ENCODE measurements around the gene LEFTY2. TPM values are rescaled to one million over a fixed set of nuclear protein-coding genes. Genes with fewer than 3 reads are reported as not detected.

Gene LEFTY2
- total and polyA plus RNA-seq, 2 of the 4 experiments (the other 2 are of a cell fraction): not detected

GRCh38 chr1:225911191-225912130, 29.6 kb downstream of the LEFTY2 start (continued):
- TF ChIP-seq RFX5 (IDR thresholded peaks at IDR 0.05; ENCODE audit: low read depth, low read length): no peak

- Histone ChIP-seq H3K4me3 (ENCODE audit: insufficient read depth, low read depth, low read length) (no peak overlapping the region), H3K4me2 (ENCODE audit: low read depth, low read length) (no peak overlapping the region), H2AK5ac (ENCODE audit: low read depth, low read length) (no peak overlapping the region), H3K9me1 (ENCODE audit: insufficient read depth, low read length) (no peaks in the 10 kb centered on the region), H3K79me1 (ENCODE audit: low read depth in 1 of 2, low read length in 2 of 2) (no peaks in the 10 kb centered on the region), H3K4me1 (ENCODE audit: control insufficient read depth, insufficient read depth, low read length) (peaks cover 1% of the 10 kb centered on the region; the same call in 1 of the 2 replicates), H3K4ac (ENCODE audit: low read depth, low read length) (no peak overlapping the region), H3K9ac (ENCODE audit: low read depth, low read length) (no peak overlapping the region), H3K18ac (ENCODE audit: low read depth, low read length) (no peak overlapping the region), H3K27ac (ENCODE audit: insufficient read depth, low read length) (no peak overlapping the region), H2BK15ac (ENCODE audit: low read depth, low read length) (no peak overlapping the region), H3K9me3 (ENCODE audit: control insufficient read depth, insufficient read depth, low read length) (no peaks in the 10 kb centered on the region), H4K8ac (ENCODE audit: low read depth in 2 of 2, low read length in 2 of 2) (no peak overlapping the region), H4K20me1 (ENCODE audit: insufficient read depth, low read length) (no peaks in the 10 kb centered on the region), H2AK9ac (replicated peaks; ENCODE audit: low read depth, low read length, poor library complexity) (no peak overlapping the region), H2BK120ac (ENCODE audit: low read depth, low read length) (no peak overlapping the region), H3K23ac (ENCODE audit: low read depth, low read length) (no peak overlapping the region), H3K27me3 (ENCODE audit: control insufficient read depth, insufficient read depth, low read length) (peaks cover 3% of the 10 kb centered on the region; the same call in 1 of the 2 replicates), H4K91ac (ENCODE audit: insufficient read depth, low read depth, low read length) (no peak overlapping the region), H3K56ac (ENCODE audit: extremely low read depth, insufficient read depth, low read length) (no peak overlapping the region), H2AFZ (replicated peaks; ENCODE audit: low read length, poor library complexity) (no peak overlapping the region), H2BK5ac (ENCODE audit: low read depth, low read length, poor library complexity, severe bottlenecking) (no peak overlapping the region), H3K14ac (replicated peaks; ENCODE audit: low read depth, low read length) (no peak overlapping the region), H2BK20ac (ENCODE audit: low read depth, low read length) (no peak overlapping the region), H3K36me3 (ENCODE audit: control insufficient read depth, insufficient read depth, low read length) (no peaks in the 10 kb centered on the region), H4K5ac (ENCODE audit: low read depth, low read length) (no peak overlapping the region)
- no TSS peak for BruUV-seq (replicated peaks)
- no peak for ATAC-seq (ENCODE audit: low read depth)
- WGBS, 2 experiments (ENCODE audit: extremely low coverage in 2 of 2, insufficient read length in 1 of 2): 100% methylated on average over 1 of the region's 1 CpG; no CpG with 5 or more reads in 1 of the 2 experiments
- DNase-seq: no peak
- ChIA-PET POLR2A (ENCODE audit: unreplicated experiment) (no interaction called here), CTCF (no interaction called here)
- no peak for TF ChIP-seq CHD1 (IDR thresholded peaks at IDR 0.05; ENCODE audit: low read depth, low read length)
- TF ChIP-seq BHLHE40 (IDR thresholded peaks at IDR 0.05; ENCODE audit: low read depth, low read length): no peak
- no peak for TF ChIP-seq FOS (IDR thresholded peaks at IDR 0.05; ENCODE audit: low read depth, low read length)
- no peak for TF ChIP-seq RCOR1 (IDR thresholded peaks at IDR 0.05; ENCODE audit: insufficient replicate concordance, low read length)
- no peak for TF ChIP-seq CTCF (conservative IDR thresholded peaks at IDR 0.05; ENCODE audit: low read depth, low read length)
- no peak for TF ChIP-seq MXI1 (IDR thresholded peaks at IDR 0.05; ENCODE audit: borderline replicate concordance, low read depth, low read length)
- no peak for TF ChIP-seq MAFK (IDR thresholded peaks at IDR 0.05; ENCODE audit: low read depth, low read length)
- no peak for TF ChIP-seq RAD21 (IDR thresholded peaks at IDR 0.05; ENCODE audit: low read length)
- dilution Hi-C loops (cut with HindIII; ENCODE audit: low sequenced_read_pairs, unreplicated experiment): no loop called here
- intact Hi-C loops (cut with micrococcal nuclease): no loop called here
- in situ Hi-C loops (cut with MboI; ENCODE audit: low sequenced_read_pairs): no loop called here
Measured at GRCh38 chr1:225909477-225909876, 31.5 kb downstream of the LEFTY2 start.
